DMS114 treated with DMSO at 0.1 percent for 48 hours (cell line): ENCODE measurements around the gene MAP3K5.
A peak's percentile ranks its signal among the peaks of the same experiment; 100 is the strongest.
"Not testable (repeated sequence)": the region's sequence is repeated elsewhere in the genome, so short reads cannot be mapped to it uniquely, and the experiment has no call there.

ENCODE experiments used
- DNase-seq: peaks from one replicate; lab custom pipeline; 2025; ENCODE audit not compliant: unreplicated experiment; lab: John Stamatoyannopoulos, UW

MAP3K5 gene

DNA sequence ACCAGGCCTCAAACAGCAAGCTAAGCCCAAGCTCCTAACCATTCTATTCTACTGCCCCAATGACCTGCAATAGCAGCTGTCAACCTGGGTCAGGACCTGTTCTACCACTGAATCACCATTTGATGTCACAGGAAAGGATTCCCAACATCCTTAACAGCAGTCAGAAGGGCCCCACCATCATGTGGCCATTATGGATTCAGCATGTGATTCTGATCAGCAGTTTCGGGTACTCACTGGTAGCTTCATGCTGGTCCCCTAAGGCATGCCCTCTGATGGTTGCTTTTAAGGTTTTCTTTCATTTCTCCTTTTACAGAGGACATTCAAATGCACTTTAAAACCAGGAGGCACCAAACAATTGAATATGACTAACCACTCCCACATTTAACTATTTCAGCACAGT, 204.8 kb downstream of the MAP3K5 start:
- no peak for DNase-seq

GRCh38 chr6:136586295-136586694, 206.0 kb downstream of the MAP3K5 start:
- no peak for DNase-seq

GRCh38 chr6:136585523-136585922, 206.8 kb downstream of the MAP3K5 start:
- not testable (repeated sequence) for DNase-seq

GRCh38 chr6:136584290-136584689, 208.0 kb downstream of the MAP3K5 start:
- DNase-seq = not testable (repeated sequence)

DNA sequence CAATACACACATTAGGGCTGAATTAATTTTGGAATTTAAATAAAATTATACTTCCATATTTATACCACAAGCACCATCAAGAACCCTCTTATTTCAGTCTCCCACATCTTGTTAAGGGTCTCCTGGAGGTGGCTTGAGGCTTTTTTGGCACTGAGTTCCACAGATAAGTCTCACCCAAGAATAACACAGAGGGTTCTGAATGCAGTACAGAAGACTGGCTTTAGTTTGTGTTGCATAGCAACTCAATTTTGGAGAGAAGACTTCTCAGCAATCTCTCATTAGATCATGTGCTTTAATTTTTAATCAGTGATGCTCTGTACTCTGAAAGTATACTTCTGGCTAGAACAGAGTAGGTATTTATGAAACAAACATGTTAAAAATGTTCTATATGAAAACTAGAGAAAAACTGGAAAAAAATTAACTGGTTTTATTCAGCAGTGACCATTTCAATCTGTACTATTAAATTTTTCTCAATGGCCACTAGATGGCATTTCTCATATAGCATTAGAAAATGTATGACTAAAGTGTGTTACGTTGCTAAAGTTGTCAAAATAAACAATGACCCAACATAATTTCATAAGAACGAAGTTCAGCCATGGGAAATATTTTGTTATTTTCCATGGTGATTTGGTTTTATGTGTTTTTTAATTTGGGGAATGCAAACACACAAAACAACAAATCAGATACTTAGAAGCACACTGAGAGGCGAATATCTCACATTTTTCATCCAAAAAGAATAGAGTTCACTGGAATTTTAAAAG, 209.4 kb downstream of the MAP3K5 start:
- DNase-seq = peak; percentile 2

- no peak for DNase-seq
These were observed 212.5 kb downstream of the MAP3K5 start for GRCh38 chr6:136579800-136580199.

- no peak for DNase-seq
These were observed 215.5 kb downstream of the MAP3K5 start for GRCh38 chr6:136576821-136577220.

DNA sequence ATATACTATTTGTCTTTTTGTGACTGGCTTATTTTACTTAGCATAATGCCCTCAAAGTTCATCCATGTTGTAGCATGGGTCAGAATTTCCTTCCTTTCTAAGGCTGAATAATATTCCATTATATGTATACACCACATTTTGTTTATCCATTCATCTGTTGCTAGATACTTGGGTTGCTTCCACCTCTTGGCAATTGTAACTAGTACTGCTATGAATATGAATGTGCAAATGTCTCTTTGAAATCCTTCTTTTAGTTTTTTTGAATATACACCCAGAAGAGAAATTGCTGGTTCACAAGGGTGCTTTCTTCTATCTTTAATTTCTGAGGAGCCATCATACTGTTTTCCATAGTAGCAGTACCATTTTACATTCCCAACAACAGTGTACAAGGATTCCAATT, 220.8 kb downstream of the MAP3K5 start:
- no peak for DNase-seq

- DNase-seq = no peak
These were observed 221.2 kb downstream of the MAP3K5 start for GRCh38 chr6:136571065-136571464.

- no peak for DNase-seq
These were observed 224.1 kb downstream of the MAP3K5 start for GRCh38 chr6:136568129-136568528.

DNA sequence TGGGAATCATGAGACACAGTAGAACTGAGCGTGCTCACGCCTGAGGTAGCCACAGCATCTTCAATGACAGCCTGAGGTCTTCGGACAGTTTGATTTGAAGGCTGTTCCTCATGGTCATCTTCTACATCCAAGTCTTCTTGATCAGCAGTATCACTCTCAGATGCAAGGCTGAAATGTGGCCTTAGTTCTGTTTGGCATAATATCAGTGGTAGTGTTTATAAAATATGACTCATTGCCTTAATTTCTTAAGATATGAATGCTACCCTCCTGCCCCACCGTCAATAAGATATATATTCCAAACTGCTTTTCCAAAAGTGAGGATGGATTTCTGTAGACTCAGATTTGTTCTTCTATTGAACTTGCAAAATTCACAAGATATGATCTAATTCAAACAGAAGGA, 224.6 kb downstream of the MAP3K5 start:
- no peak for DNase-seq

- DNase-seq = no peak
These were observed 225.4 kb downstream of the MAP3K5 start for GRCh38 chr6:136566851-136567250.

DNA sequence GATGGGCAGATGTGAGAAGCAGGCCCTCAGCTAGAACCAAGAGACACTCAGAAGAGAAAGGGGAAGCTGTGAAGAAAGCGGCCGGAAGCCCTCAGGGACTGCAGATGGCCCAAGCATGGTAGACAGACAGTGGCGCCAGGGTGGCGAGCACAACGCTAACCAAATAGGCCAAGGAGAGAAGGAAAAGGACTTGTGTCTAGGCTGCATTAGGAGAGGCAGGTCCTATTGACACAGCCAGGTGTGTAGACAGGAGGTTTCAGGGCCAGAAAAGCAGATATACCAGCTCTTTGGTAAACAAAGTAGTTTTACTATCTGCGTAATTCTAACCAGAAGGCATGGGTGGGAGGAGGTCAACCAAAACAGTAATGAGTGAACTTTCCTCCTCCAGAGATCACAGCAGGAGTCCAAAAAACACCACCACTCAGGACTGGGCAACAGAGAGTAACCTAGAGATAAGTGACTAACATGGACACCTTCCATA, 226.2 kb downstream of the MAP3K5 start:
- no peak for DNase-seq

DNA sequence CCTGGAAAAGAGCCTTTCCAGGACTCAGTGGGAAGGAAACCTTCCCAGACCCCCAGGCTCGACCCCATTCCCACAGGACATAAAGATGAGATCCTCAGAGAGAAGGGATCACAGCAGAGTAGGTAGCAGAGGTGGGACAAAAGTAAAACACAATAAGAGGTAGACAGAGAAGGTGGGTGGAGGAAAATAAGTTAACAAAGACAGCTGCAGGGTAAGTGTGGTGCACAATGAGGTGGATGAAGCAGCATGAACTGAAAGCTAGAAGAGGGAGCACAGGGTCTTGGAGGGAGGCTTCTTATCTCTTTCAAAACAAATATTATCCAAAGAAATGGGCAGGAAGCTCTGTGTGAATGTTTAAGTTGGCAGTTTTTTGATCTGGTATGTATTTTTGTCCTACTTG, 228.1 kb downstream of the MAP3K5 start:
- DNase-seq = no peak

DNA sequence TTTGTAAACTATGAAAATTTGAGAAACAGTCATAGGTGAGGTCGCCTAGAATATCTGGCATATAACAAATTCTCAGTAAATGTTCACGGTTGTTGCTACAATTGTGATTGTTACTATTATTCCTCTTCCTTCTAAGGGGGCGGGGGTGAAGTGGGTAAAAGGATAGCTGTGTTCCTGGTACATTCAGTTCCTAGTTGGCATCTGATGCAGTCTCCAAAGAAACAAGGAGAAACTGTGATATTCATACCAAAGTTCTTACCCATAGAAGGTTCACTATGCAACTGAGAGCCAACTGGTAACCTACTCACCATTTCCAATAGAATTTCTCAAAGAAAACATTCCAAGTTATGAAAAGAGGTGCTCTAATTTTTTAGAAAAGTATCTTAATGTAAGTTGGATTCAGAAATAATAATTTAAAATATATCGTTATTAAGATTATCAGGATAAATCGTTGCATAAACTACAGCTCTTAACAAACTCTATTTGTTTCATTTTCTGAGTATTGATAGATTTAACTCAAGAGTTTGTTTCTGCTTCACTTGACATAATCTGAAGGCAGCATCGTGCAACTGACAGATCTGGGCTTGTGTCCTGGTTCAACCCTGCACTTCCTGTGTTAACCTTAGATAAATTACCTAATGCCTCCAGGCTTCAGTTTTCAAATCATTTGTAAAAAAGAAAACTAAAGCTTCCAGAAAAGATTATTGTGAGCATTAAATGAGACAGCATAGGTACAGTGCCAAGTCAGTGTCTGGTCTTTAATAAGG, 228.7 kb downstream of the MAP3K5 start:
- no peak for DNase-seq

- no peak for DNase-seq
These were observed 230.1 kb downstream of the MAP3K5 start for GRCh38 chr6:136562211-136562610.

DNA sequence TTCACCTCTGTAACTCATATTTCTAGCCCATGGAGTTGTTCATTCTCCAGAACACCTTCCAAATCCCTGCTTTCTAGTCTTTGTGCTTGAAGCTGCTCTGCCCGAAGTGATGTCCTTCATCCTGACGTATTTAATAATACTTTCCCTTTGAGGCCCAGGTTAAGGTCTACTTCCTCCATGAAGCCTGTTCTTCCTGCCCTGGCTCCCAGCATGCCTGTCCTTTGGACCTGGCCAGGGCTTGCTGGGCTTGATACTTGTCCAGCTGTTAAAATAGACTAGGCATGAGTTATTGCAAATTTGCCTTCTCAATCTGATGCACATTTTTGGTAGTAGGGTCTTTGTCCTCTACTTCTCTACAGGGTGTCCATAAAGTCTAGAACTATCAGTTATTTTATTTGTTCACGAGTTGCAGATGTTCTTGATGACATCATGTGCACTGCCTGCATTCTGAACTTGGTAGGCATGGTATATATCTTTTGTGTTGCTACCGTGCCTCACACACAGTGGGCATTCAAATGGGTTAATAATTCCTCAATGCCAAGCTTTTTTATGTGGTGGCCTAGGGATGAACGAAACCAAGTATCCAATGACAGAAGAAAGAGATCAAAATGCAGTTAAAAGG, 239.0 kb downstream of the MAP3K5 start:
- no peak for DNase-seq

DNA sequence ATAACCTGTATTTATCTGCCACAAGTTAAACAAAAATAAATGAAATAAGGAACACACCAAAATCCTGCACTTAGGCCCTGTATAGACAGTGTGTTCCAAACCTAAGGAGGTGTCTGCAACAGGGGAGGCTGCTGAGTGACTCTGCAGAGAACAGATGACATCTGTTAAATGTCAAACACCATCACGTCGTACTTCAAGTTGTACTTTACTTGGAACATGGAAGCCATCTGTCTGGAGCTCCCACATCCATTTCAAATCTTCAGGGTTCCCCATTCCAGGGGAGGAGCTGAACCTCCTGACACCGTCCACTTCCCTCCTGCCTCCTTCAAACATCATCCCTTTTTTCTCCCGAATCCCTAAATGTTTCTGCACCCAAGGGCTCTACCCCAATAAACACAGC, 240.2 kb downstream of the MAP3K5 start:
- DNase-seq = no peak

DNA sequence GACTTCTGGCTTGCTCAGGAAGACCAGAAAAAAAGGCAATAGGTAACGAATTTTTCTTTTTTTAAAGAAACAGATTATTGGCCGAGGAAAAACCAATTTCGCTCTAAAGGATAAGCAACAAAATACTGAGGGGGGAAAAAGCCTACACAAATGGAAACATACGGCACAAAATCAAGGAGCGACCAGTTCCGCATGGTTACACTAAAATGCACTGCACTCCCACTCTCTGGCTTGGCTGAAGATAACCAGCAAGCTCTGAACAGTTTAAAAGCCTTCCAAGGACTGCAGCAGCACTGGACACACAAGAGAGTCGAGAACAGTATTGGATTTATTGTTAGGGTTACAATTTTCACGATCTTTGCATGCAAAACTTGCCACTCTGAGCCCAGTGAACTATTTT, 241.2 kb downstream of the MAP3K5 start:
- no peak for DNase-seq

DNA sequence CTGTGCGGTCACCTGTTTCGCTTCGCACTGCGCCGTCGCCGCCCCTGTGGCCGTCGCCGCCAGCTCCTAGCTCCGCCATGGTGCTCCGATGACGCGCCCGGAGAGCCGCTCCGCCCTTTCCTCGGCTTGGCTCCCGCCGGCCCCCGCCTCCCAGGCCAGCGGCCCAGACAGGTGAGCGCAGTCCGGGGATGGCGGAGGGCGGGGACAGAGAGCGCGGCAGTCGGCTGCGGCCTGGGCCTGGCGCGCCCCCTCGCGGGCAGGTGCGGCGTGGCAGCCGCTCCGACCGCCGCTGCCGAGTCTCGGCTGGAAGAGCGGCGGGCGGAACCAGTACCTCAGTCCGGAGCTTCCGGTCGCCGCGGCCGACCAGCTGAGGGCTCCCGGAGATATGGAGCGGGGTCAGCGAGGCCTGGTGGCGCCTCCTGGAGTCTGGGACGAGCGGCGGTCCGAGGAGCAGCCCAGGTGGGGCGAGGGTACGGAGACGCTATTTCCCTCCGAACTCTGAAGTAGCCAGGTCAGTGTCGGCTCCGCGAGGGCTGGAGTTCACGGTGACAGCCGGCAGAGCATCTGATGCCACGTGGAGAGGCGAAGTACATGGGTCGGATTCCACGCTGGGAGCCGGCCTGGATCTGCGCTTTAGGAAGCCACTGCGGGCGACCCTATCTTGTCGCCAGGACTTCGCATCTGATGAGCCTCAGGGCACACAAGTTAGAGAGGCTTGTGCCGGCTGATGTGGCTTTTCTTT, 241.8 kb downstream of the MAP3K5 start, which contains the start of gene MAP7:
TSS of gene MAP7 (minus strand) at position 93 of the 742 bp plus-strand sequence. CDS start at position 79, 14 bp downstream.
- no peak for DNase-seq

DNA sequence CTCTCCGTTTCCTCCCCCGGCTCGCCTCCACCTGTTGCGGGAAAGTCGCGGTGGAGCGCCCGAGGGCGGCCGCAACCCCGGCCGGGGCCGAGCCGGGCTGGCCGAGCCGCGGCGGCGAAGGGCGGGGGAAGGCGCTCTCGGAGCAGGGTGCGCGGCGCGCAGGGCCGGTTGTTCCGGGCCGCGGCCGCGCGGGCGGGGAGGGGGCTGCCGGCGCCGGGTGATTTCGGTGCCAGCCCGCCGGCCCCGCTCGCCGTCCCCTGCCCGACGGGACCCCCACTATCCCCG, 242.3 kb downstream of the MAP3K5 start:
- no peak for DNase-seq
